B cell (primary cell): Measurements from ENCODE around the gene COG4.

ENCODE experiments used
- CTCF ChIP-seq: fragments of 200-600 bp; IDR thresholded peaks from one replicate; pipeline ENCODE4 v1.8.0; 2022; ENCODE audit warnings: antibody characterized with exemption, mild to moderate bottlenecking
- EZH2 ChIP-seq: IDR thresholded peaks from 2 replicates; pipeline ENCODE4 v1.6.1; 2012; ENCODE audit warnings: borderline replicate concordance, low read depth, mild to moderate bottlenecking, moderate library complexity, low read length; ENCODE audit not compliant: insufficient read depth, poor library complexity, severe bottlenecking

- no peak for TF ChIP-seq CTCF
- TF ChIP-seq EZH2, result no peak
Measured at GRCh38 chr16:70475054-70475871, 48.1 kb downstream of the COG4 start.
